DND-41 (cell line): ENCODE results near the gene ING1.

Experiments used
- EZH2 ChIP-seq: IDR thresholded peaks from 3 replicates; pipeline ENCODE4 v1.6.1; 2012; ENCODE audit warnings: borderline replicate concordance, low read depth, mild to moderate bottlenecking, moderate library complexity, low read length, inconsistent platforms; ENCODE audit not compliant: severe bottlenecking
- TF ChIP-seq, protein P1 (sequence below): IDR thresholded peaks from 2 replicates; pipeline ENCODE4 v1.5.1; 2012; ENCODE audit warnings: borderline replicate concordance, low read length, moderate library complexity, mild to moderate bottlenecking; ENCODE audit not compliant: poor library complexity, severe bottlenecking; ENCODE audit errors: extremely low read depth

GRCh38 chr13:110664673-110665072 lies 48.8 kb upstream of the ING1 start:
- no peak for TF ChIP-seq EZH2
- TF ChIP-seq, protein P1, sequence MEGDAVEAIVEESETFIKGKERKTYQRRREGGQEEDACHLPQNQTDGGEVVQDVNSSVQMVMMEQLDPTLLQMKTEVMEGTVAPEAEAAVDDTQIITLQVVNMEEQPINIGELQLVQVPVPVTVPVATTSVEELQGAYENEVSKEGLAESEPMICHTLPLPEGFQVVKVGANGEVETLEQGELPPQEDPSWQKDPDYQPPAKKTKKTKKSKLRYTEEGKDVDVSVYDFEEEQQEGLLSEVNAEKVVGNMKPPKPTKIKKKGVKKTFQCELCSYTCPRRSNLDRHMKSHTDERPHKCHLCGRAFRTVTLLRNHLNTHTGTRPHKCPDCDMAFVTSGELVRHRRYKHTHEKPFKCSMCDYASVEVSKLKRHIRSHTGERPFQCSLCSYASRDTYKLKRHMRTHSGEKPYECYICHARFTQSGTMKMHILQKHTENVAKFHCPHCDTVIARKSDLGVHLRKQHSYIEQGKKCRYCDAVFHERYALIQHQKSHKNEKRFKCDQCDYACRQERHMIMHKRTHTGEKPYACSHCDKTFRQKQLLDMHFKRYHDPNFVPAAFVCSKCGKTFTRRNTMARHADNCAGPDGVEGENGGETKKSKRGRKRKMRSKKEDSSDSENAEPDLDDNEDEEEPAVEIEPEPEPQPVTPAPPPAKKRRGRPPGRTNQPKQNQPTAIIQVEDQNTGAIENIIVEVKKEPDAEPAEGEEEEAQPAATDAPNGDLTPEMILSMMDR: no peak
